Neutrophil (primary cell): ENCODE measurements around the gene SURF1.
"Not testable (repeated sequence)": the region's sequence is repeated elsewhere in the genome, so short reads cannot be mapped to it uniquely, and the experiment has no call there.

Experiments
- H3K27ac ChIP-seq: fragments of 200-600 bp; sonication (generic); 2 replicates; pipeline ENCODE4 v1.5.1; 2016; ENCODE audit warnings: mild to moderate bottlenecking, moderate library complexity
- H3K27me3 ChIP-seq: fragments of 200-600 bp; sonication (generic); 2 replicates; pipeline ENCODE4 v1.6.0; 2016; ENCODE audit warnings: mild to moderate bottlenecking
- H3K36me3 ChIP-seq: fragments of 200-600 bp; sonication (generic); 2 replicates; pipeline ENCODE4 v1.5.1; 2017
- H3K4me1 ChIP-seq, 2 experiments: fragments of 200-600 bp in 1 of 2; sonication (generic) in 1 of 2; 1 replicate in 1 of 2; 2 replicates in 1 of 2; pipeline versions ENCODE4 v1.5.1 to v1.6.1; 2013 to 2016; ENCODE audit warnings: low read depth in 1 of 2, low read length in 1 of 2, mild to moderate bottlenecking in 1 of 2, moderate library complexity in 1 of 2; ENCODE audit not compliant: control insufficient read depth in 1 of 2, insufficient read depth in 1 of 2
- H3K4me3 ChIP-seq, 2 experiments: fragments of 200-600 bp in 1 of 2; sonication (generic) in 1 of 2; 1 replicate in 1 of 2; 2 replicates in 1 of 2; pipeline ENCODE4 v1.5.1; 2013 to 2016; ENCODE audit warnings: low read depth in 1 of 2, low read length in 1 of 2, mild to moderate bottlenecking in 1 of 2, moderate library complexity in 1 of 2
- H3K9me3 ChIP-seq: fragments of 200-600 bp; sonication (generic); 2 replicates; pipeline ENCODE4 v1.5.1; 2016
- TF ChIP-seq, protein P1 (sequence below): fragments of 200-600 bp; sonication (generic); IDR thresholded peaks from 2 replicates; pipeline ENCODE4 v1.5.1; 2016; ENCODE audit warnings: antibody characterized with exemption

The SURF1 gene

DNA sequence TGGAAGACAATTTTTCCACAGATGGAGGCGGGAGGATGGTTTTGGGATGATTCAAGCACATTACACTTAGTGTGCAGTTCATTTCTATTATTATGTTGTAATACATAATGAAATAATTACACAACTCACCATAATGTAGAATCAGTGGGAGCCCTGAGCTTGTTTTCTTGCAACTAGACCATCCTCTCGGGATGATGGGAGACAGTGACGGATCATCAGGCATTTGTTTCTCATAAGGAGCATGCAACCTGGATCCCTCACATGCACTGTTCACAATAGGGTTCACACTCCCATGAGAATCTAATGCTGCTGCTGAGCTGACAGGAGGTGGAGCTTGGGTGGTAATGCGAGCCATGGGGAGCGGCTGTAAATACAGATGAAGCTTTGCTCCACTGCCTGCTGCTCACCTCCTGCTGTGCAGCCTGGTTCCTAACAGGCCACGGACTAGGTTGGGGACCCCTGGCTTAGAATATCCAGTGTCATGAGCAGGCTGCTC, 21.5 kb upstream of the SURF1 start:
- TF ChIP-seq, protein P1, sequence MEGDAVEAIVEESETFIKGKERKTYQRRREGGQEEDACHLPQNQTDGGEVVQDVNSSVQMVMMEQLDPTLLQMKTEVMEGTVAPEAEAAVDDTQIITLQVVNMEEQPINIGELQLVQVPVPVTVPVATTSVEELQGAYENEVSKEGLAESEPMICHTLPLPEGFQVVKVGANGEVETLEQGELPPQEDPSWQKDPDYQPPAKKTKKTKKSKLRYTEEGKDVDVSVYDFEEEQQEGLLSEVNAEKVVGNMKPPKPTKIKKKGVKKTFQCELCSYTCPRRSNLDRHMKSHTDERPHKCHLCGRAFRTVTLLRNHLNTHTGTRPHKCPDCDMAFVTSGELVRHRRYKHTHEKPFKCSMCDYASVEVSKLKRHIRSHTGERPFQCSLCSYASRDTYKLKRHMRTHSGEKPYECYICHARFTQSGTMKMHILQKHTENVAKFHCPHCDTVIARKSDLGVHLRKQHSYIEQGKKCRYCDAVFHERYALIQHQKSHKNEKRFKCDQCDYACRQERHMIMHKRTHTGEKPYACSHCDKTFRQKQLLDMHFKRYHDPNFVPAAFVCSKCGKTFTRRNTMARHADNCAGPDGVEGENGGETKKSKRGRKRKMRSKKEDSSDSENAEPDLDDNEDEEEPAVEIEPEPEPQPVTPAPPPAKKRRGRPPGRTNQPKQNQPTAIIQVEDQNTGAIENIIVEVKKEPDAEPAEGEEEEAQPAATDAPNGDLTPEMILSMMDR, result no peak
- Histone ChIP-seq H3K27ac (no peak overlapping the region), H3K4me3 (no peak overlapping the region), H3K36me3 (peaks cover 6% of the 10 kb centered on the region), H3K27me3 (no peaks in the 10 kb centered on the region), H3K9me3 (no peaks in the 10 kb centered on the region), H3K4me1 (peaks cover 31 to 37% of the 10 kb centered on the region in 2 experiments)

DNA sequence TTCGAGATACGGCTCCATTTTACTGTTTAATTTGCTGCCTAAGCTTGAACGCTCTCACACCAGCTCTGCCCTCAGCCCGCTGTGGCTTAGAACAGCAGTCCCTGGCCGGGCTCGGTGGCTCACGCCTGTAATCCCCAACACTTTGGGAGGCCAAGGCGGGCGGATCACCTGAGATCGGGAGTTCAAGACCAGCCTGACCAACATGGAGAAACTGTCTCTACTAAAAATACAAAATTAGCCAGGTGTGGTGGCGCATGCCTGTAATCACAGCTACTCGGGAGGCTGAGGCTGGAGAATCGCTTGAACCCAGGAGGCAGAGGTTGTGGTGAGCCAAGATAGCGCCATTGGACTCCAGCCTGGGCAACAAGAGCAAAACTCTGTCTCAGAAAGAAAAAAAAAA, 21.0 kb upstream of the SURF1 start:
- not testable (repeated sequence) for H3K36me3 ChIP-seq, H3K27me3 ChIP-seq, H3K4me3 ChIP-seq, H3K9me3 ChIP-seq, H3K27ac ChIP-seq
- H3K4me1 ChIP-seq, result peaks cover 31 to 37% of the 10 kb centered on the region in 2 experiments

DNA sequence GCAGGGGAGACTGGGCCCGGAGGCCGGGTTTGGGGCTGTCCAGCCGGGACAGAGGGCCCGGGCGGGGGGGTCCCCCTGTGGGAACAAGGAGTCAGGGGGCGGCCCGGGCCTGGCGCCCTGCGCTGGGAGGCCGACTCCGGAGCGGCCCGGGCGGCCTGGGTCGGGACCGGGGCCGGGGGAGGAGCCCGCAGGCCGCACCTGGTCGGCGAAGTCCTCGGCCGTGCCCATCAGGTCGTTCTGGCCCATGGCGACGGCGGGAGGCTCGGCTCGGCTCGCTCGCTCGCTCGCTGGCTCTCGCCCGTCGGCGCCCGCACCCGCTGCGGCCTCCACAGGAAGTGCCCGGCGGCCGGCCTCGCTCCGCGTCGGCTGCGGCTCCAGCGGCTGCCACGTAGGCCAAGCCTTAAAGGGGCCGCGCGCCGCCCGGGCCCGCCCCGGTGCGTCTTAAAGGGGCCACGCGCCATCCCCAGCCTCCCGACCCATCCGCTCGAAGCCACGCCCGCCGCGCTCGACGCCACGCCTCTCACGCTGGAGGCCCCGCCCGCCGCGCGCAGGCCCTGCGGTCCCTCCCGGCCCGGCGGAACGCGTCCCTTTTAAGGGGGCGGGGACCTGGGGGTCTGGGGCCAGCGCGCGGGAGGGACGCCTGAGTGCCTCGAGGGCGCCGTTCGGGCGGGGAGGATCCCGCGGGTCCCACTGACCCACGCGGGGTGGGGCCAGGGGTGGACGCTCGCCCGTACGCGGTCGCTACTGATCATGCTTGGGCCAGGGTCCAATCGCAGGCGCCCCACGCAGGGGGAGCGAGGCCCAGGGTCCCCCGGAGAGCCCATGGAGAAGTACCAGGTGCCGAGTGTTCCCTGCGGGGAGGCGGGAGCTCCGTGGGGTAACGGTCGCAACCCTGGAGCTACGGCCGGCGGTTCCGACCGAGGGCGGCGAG, 19.7 kb upstream of the SURF1 start, which contains the start of the genes STKLD1 and SURF4:
Gene STKLD1 (plus strand): TSS at position 643 of the 931 bp plus-strand sequence. CDS start 108 bp downstream, at position 751.
Gene SURF4 (minus strand): TSS at position 337 of the 931 bp plus-strand sequence. CDS start 91 bp downstream, at position 246.
- Histone ChIP-seq H3K27ac (peak within 1 kb of the TSS; percentile 95), H3K36me3 (peaks cover 7% of the 10 kb centered on the region), H3K27me3 (no peaks in the 10 kb centered on the region), H3K4me3 (peak within 1 kb of the TSS; percentile 75 to 89), H3K4me1 (peaks cover 41 to 46% of the 10 kb centered on the region in 2 experiments), H3K9me3 (no peaks in the 10 kb centered on the region)
- TF ChIP-seq, protein P1, result peak; percentile 73

DNA sequence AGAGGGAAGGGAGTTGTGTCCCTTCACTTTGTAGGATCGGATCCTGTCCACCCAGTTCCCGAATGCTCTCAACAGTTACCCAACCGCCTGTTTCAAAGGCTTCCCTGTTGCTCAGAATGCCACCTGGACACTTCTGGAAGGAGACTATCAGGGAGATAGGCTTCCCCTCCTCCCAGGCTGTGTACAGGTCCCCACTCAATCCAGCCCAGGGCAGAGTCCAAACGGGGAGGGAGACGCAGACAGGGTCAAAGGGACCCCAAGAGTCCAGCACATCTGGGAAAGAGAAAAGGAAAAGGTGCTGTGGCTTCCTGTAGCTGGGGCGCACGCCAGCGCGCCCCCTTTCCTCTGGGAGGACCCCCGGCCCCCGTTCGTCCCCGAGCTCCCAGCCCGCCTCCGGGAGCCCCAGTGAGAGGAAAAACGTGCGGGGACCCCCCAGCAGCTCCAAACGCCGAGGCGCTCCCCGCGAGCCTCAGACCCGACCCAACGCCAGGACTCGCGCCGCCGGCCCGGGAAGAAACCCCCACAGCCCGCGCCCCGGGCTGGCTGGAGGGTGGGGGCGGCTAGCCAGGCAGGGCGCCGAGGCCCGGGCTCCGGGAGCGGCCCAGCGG, 18.9 kb upstream of the SURF1 start:
- Histone ChIP-seq H3K9me3 (no peaks in the 10 kb centered on the region), H3K4me3 (peak overlapping the region; percentile 75 to 89), H3K27me3 (no peaks in the 10 kb centered on the region), H3K27ac (peak overlapping the region; percentile 95), H3K4me1 (peaks cover 41 to 46% of the 10 kb centered on the region in 2 experiments), H3K36me3 (peaks cover 7% of the 10 kb centered on the region)
- TF ChIP-seq, protein P1, result no peak

DNA sequence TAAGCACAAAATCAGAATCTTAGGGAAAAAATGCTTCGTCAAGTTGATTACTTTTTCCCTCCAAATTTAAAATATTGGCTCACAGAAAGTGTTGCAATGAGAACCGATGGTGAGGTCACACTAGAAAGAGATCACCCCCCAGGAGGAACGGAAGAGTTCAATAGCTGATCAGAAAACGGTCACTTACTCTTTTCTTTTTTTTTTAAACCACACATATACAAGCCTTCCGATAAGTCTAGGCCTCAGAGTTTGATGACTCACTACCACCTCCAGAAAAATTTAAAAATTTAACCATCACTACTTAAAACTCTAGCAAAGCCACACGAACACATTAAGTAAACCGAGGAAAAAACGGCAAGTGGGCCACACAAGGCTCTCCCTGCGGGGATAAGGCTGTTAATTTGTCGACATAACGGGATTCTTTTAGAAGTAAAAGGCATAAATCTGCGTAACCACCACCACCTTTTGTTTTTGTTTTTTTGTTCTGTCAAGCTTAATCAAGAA, 18.4 kb upstream of the SURF1 start:
- peaks cover 42 to 46% of the 10 kb centered on the region in 2 experiments for H3K4me1 ChIP-seq
- TF ChIP-seq, protein P1, result no peak
- no peaks in the 10 kb centered on the region for H3K27me3 ChIP-seq
- no peaks in the 10 kb centered on the region for H3K9me3 ChIP-seq
- peaks cover 7% of the 10 kb centered on the region for H3K36me3 ChIP-seq
- peak overlapping the region; percentile 75 to 89 for H3K4me3 ChIP-seq
- peak overlapping the region; percentile 95 for H3K27ac ChIP-seq
